Measurements from ENCODE around the gene RPLP2.
A peak's percentile ranks its signal among the peaks of the same experiment; 100 is the strongest.

The RPLP2 gene

GRCh38 chr11:824292-824880 lies 14.6 kb downstream of the RPLP2 start:
- DNase-seq (ENCODE audit: low spot score): no peak

GRCh38 chr11:824942-825341 lies 15.2 kb downstream of the RPLP2 start:
- DNase-seq (ENCODE audit: low spot score): no peak

- no peak for DNase-seq (ENCODE audit: low spot score)
Measured at GRCh38 chr11:825366-826226, 15.8 kb downstream of the RPLP2 start.

- no peak for DNase-seq (ENCODE audit: low spot score)
Measured at GRCh38 chr11:826227-826621, 16.5 kb downstream of the RPLP2 start.

- DNase-seq (ENCODE audit: low spot score): no peak
Measured at GRCh38 chr11:826836-827145, 17.0 kb downstream of the RPLP2 start.

- no peak for DNase-seq (ENCODE audit: low spot score)
Measured at GRCh38 chr11:827146-827896, 17.6 kb downstream of the RPLP2 start.

GRCh38 chr11:827897-828192 lies 18.1 kb downstream of the RPLP2 start, which contains the start of gene CRACR2B:
TSS of gene CRACR2B (plus strand) at chr11:827919. CDS start at chr11:828608, 689 bp downstream.
- DNase-seq (ENCODE audit: low spot score): no peak

- DNase-seq (ENCODE audit: low spot score): no peak
Measured at GRCh38 chr11:828506-829175, 18.9 kb downstream of the RPLP2 start.

GRCh38 chr11:829176-829846 lies 19.5 kb downstream of the RPLP2 start:
- DNase-seq (ENCODE audit: low spot score): no peak

GRCh38 chr11:829847-830294 lies 20.1 kb downstream of the RPLP2 start:
- DNase-seq (ENCODE audit: low spot score): no peak

GRCh38 chr11:830295-831117 lies 20.7 kb downstream of the RPLP2 start:
- peak; percentile 91 for DNase-seq (ENCODE audit: low spot score)

GRCh38 chr11:831118-831864 lies 21.5 kb downstream of the RPLP2 start:
- no peak for DNase-seq (ENCODE audit: low spot score)

- no peak for DNase-seq (ENCODE audit: low spot score)
Measured at GRCh38 chr11:831961-832528, 22.3 kb downstream of the RPLP2 start.

- DNase-seq (ENCODE audit: low spot score): peak; percentile 84
Measured at GRCh38 chr11:832529-833113, 22.9 kb downstream of the RPLP2 start, which contains the start of gene CD151. TSS of gene CD151 (plus strand) at chr11:832952. CDS start at chr11:836070, 3,118 bp downstream.

GRCh38 chr11:833114-833791 lies 23.5 kb downstream of the RPLP2 start:
- DNase-seq (ENCODE audit: low spot score): peak; percentile 69

- no peak for DNase-seq (ENCODE audit: low spot score)
Measured at GRCh38 chr11:833849-834311, 24.1 kb downstream of the RPLP2 start.

- no peak for DNase-seq (ENCODE audit: low spot score)
Measured at GRCh38 chr11:834371-835316, 24.9 kb downstream of the RPLP2 start.

- no peak for DNase-seq (ENCODE audit: low spot score)
Measured at GRCh38 chr11:836274-836673, 26.5 kb downstream of the RPLP2 start.

Measured in ecto neural progenitor cell (in vitro differentiated cells).